ENCODE measurements around the gene LRBA.
"Not testable (repeated sequence)": the region's sequence is repeated elsewhere in the genome, so short reads cannot be mapped to it uniquely, and the experiment has no call there.

Gene LRBA

GRCh38 chr4:151014521-151015458 lies at the start of gene LRBA:
TSS of gene LRBA (minus strand) at chr4:151015284. CDS start at chr4:151014642, 642 bp downstream.
- peak within 1 kb of the TSS; percentile 91 for H3K27ac ChIP-seq (ENCODE audit: low read length)
- no peaks in the 10 kb centered on the region for H4K20me1 ChIP-seq (ENCODE audit: insufficient read depth, low read length)
- TF ChIP-seq EZH2 (IDR thresholded peaks at IDR 0.05; ENCODE audit: borderline replicate concordance, low read depth, low read length, severe bottlenecking) (no peak), CTCF (IDR thresholded peaks at IDR 0.05; ENCODE audit: borderline replicate concordance, extremely low read depth, low read length, poor library complexity, severe bottlenecking) (no peak)
- H3K4me1 ChIP-seq (ENCODE audit: insufficient read depth, low read length) = peaks cover 42% of the 10 kb centered on the region
- H3K27me3 ChIP-seq (ENCODE audit: insufficient read depth, low read length, poor library complexity) = no peaks in the 10 kb centered on the region
- H3K79me2 ChIP-seq (ENCODE audit: insufficient read depth, low read length) = peaks cover 35% of the 10 kb centered on the region
- DNase-seq (peak; percentile 82), ATAC-seq (ENCODE audit: insufficient read depth, low read depth) (peak; percentile 76)
- H3K9ac ChIP-seq (ENCODE audit: low read depth, low read length) = peak within 1 kb of the TSS; percentile 92
- no peaks in the 10 kb centered on the region for H3K9me3 ChIP-seq (ENCODE audit: insufficient read depth, low read length, severe bottlenecking)
- H3K4me2 ChIP-seq (ENCODE audit: insufficient read depth, low read length) = peak within 1 kb of the TSS; percentile 80
- H2AFZ ChIP-seq (ENCODE audit: low read depth, low read length) = peak within 1 kb of the TSS; percentile 100
- H3K36me3 ChIP-seq (ENCODE audit: insufficient read depth, low read length) = no peaks in the 10 kb centered on the region; the same call in 1 of the 2 replicates
- peak within 1 kb of the TSS; percentile 54 to 100 for H3K4me3 ChIP-seq (ENCODE audit: low read depth in 1 of 2, low read length in 2 of 2)

GRCh38 chr4:151063143-151063542 lies 48.1 kb upstream of the LRBA start:
- not testable (repeated sequence) for H2AFZ ChIP-seq (ENCODE audit: low read depth, low read length); H3K27me3 ChIP-seq (ENCODE audit: insufficient read depth, low read length, poor library complexity); H3K4me3 ChIP-seq (ENCODE audit: low read depth in 1 of 2, low read length in 2 of 2); H4K20me1 ChIP-seq (ENCODE audit: insufficient read depth, low read length); H3K4me2 ChIP-seq (ENCODE audit: insufficient read depth, low read length); H3K9ac ChIP-seq (ENCODE audit: low read depth, low read length); H3K9me3 ChIP-seq (ENCODE audit: insufficient read depth, low read length, severe bottlenecking); H3K27ac ChIP-seq (ENCODE audit: low read length); DNase-seq; H3K36me3 ChIP-seq (ENCODE audit: insufficient read depth, low read length); H3K79me2 ChIP-seq (ENCODE audit: insufficient read depth, low read length); ATAC-seq (ENCODE audit: insufficient read depth, low read depth); H3K4me1 ChIP-seq (ENCODE audit: insufficient read depth, low read length)

- Histone ChIP-seq H3K79me2 (ENCODE audit: insufficient read depth, low read length) (no peaks in the 10 kb centered on the region), H3K4me3 (ENCODE audit: low read depth in 1 of 2, low read length in 2 of 2) (no peak overlapping the region), H3K27me3 (ENCODE audit: insufficient read depth, low read length, poor library complexity) (no peaks in the 10 kb centered on the region), H3K36me3 (ENCODE audit: insufficient read depth, low read length) (no peaks in the 10 kb centered on the region), H3K4me1 (ENCODE audit: insufficient read depth, low read length) (no peaks in the 10 kb centered on the region), H3K9ac (ENCODE audit: low read depth, low read length) (no peak overlapping the region), H3K9me3 (ENCODE audit: insufficient read depth, low read length, severe bottlenecking) (no peaks in the 10 kb centered on the region), H3K27ac (ENCODE audit: low read length) (no peak overlapping the region), H3K4me2 (ENCODE audit: insufficient read depth, low read length) (no peak overlapping the region), H2AFZ (ENCODE audit: low read depth, low read length) (no peak overlapping the region; the same call in 1 of the 2 replicates), H4K20me1 (ENCODE audit: insufficient read depth, low read length) (no peaks in the 10 kb centered on the region)
- ATAC-seq (ENCODE audit: insufficient read depth, low read depth) (no peak), DNase-seq (no peak)
- no peak for TF ChIP-seq CTCF (IDR thresholded peaks at IDR 0.05; ENCODE audit: borderline replicate concordance, extremely low read depth, low read length, poor library complexity, severe bottlenecking)
- TF ChIP-seq EZH2 (IDR thresholded peaks at IDR 0.05; ENCODE audit: borderline replicate concordance, low read depth, low read length, severe bottlenecking) = no peak
Observed at GRCh38 chr4:151055539-151055938, 40.5 kb upstream of the LRBA start.

- Histone ChIP-seq H4K20me1 (ENCODE audit: insufficient read depth, low read length) (no peaks in the 10 kb centered on the region), H3K79me2 (ENCODE audit: insufficient read depth, low read length) (no peaks in the 10 kb centered on the region), H3K4me3 (ENCODE audit: low read depth in 1 of 2, low read length in 2 of 2) (no peak overlapping the region), H2AFZ (ENCODE audit: low read depth, low read length) (no peak overlapping the region), H3K27me3 (ENCODE audit: insufficient read depth, low read length, poor library complexity) (no peaks in the 10 kb centered on the region), H3K4me2 (ENCODE audit: insufficient read depth, low read length) (no peak overlapping the region), H3K9ac (ENCODE audit: low read depth, low read length) (no peak overlapping the region), H3K4me1 (ENCODE audit: insufficient read depth, low read length) (no peaks in the 10 kb centered on the region), H3K36me3 (ENCODE audit: insufficient read depth, low read length) (no peaks in the 10 kb centered on the region), H3K27ac (ENCODE audit: low read length) (no peak overlapping the region), H3K9me3 (ENCODE audit: insufficient read depth, low read length, severe bottlenecking) (no peaks in the 10 kb centered on the region)
- ATAC-seq (ENCODE audit: insufficient read depth, low read depth) = no peak
- TF ChIP-seq CTCF (IDR thresholded peaks at IDR 0.05; ENCODE audit: borderline replicate concordance, extremely low read depth, low read length, poor library complexity, severe bottlenecking) = no peak
- TF ChIP-seq EZH2 (IDR thresholded peaks at IDR 0.05; ENCODE audit: borderline replicate concordance, low read depth, low read length, severe bottlenecking) = no peak
- DNase-seq = no peak
Observed at GRCh38 chr4:151052785-151053184, 37.7 kb upstream of the LRBA start.
